ENCODE data around the gene ARNT2.

- TF ChIP-seq CTCF (IDR thresholded peaks at IDR 0.05): no peak
- no peak for TF ChIP-seq POLR2A (IDR thresholded peaks at IDR 0.05)
Observed at GRCh38 chr15:80593486-80594030, 189.4 kb downstream of the ARNT2 start.
